Mesendoderm (in vitro differentiated cells): ENCODE results near the gene YIPF5.

Experiments
- DNase-seq: peaks from one replicate; pipeline ENCODE4 v3.0.0; 2013
- H2AK5ac ChIP-seq: 2 replicates; pipeline ENCODE4 v1.6.1; 2013; ENCODE audit warnings: low read length, inconsistent platforms
- H2BK120ac ChIP-seq: 2 replicates; pipeline ENCODE4 v1.6.1; 2013; ENCODE audit warnings: low read depth, mild to moderate bottlenecking, low read length, moderate library complexity, mixed read lengths
- H2BK15ac ChIP-seq: replicated peaks from 2 replicates; pipeline ENCODE4 v1.6.1; 2013; ENCODE audit warnings: low read depth, mild to moderate bottlenecking, moderate library complexity
- H2BK5ac ChIP-seq: 2 replicates; pipeline ENCODE4 v1.6.1; 2013; ENCODE audit warnings: low read length, inconsistent platforms
- H3K18ac ChIP-seq: 2 replicates; pipeline ENCODE4 v1.6.1; 2013; ENCODE audit warnings: mild to moderate bottlenecking, low read length, mixed read lengths
- H3K23ac ChIP-seq: one replicate; pipeline ENCODE4 v1.6.1; 2013; ENCODE audit warnings: low read length
- H3K27ac ChIP-seq: 2 replicates; pipeline ENCODE4 v1.5.1; 2013; ENCODE audit warnings: low read depth, mild to moderate bottlenecking, inconsistent platforms, low read length, moderate library complexity
- H3K27me3 ChIP-seq: 2 replicates; pipeline ENCODE4 v1.6.1; 2013; ENCODE audit warnings: low read length, control low read depth, mild to moderate bottlenecking, inconsistent platforms; ENCODE audit not compliant: insufficient read depth, poor library complexity
- H3K36me3 ChIP-seq: 2 replicates; pipeline ENCODE4 v1.6.1; 2013; ENCODE audit warnings: low read length, inconsistent platforms; ENCODE audit not compliant: control insufficient read depth, insufficient read depth
- H3K4ac ChIP-seq: one replicate; pipeline ENCODE4 v1.6.1; 2013; ENCODE audit warnings: low read depth, mild to moderate bottlenecking, low read length, moderate library complexity
- H3K4me1 ChIP-seq: 2 replicates; pipeline ENCODE4 v1.6.1; 2013; ENCODE audit warnings: low read depth, low read length, inconsistent platforms; ENCODE audit not compliant: control insufficient read depth
- H3K4me2 ChIP-seq: 2 replicates; pipeline ENCODE4 v1.6.1; 2013; ENCODE audit warnings: low read length
- H3K4me3 ChIP-seq: 2 replicates; pipeline ENCODE4 v1.5.1; 2013; ENCODE audit warnings: mild to moderate bottlenecking, low read length
- H3K56ac ChIP-seq: one replicate; pipeline ENCODE4 v1.6.1; 2013; ENCODE audit warnings: low read length
- H3K79me1 ChIP-seq: 2 replicates; pipeline ENCODE4 v1.6.1; 2013; ENCODE audit warnings: low read length, inconsistent platforms
- H3K79me2 ChIP-seq: 2 replicates; pipeline ENCODE4 v1.6.1; 2013; ENCODE audit warnings: mild to moderate bottlenecking, low read length; ENCODE audit not compliant: control insufficient read depth, insufficient read depth
- H3K9ac ChIP-seq: 2 replicates; pipeline ENCODE4 v1.6.1; 2013; ENCODE audit warnings: low read length, inconsistent platforms
- H4K5ac ChIP-seq: one replicate; pipeline ENCODE4 v1.6.1; 2013; ENCODE audit warnings: low read length
- H4K8ac ChIP-seq: one replicate; pipeline ENCODE4 v1.6.1; 2013; ENCODE audit warnings: low read depth, mild to moderate bottlenecking, control low read depth, low read length, moderate library complexity
- WGBS: extraction: QIAGEN DNeasy Blood & Tissue Kit; methylation state at CpG from one replicate; pipeline ENCODE4 v1.1.7; 2013; ENCODE audit warnings: low lambda C conversion rate, missing lambda C conversion rate; ENCODE audit not compliant: insufficient coverage; ENCODE audit errors: extremely low coverage; 5-methylcytosine and 5-hydroxymethylcytosine counted together

YIPF5 gene

DNA sequence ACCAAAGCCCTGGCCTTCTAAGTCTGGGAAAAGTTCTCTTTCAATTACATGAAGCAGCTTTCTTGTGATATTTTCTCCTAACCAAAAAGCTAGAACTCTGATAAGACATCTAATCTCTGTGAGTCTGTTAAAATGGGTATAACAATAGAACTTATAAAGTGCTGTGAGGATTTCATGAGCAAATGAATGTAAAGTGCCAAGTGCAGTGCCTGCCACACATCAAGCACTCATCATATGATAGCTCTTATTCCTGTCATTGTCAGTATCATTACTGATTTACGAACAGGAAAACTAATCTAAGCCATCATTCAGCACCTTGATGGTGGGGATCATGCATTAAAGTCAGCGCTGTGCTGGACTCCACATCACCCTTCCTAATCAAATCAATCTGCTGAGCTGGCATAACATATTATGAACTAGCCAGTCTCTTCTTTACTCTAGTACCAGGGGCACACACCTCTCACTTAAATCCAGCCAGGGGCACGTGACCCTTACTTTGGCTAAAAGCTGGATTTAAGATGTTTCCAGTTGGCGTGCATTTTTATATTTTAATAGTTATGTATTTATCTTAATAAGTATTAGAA lies 37.3 kb downstream of the YIPF5 start:
- Histone ChIP-seq H4K5ac (no peak overlapping the region), H3K9ac (no peak overlapping the region), H3K4me2 (no peak overlapping the region), H3K4me3 (no peak overlapping the region), H4K8ac (no peak overlapping the region), H3K23ac (no peak overlapping the region), H3K36me3 (no peaks in the 10 kb centered on the region), H3K79me2 (no peaks in the 10 kb centered on the region), H2BK15ac (no peak overlapping the region), H2AK5ac (no peak overlapping the region), H3K56ac (no peak overlapping the region), H3K79me1 (no peaks in the 10 kb centered on the region), H2BK5ac (no peak overlapping the region), H3K4ac (no peak overlapping the region), H3K4me1 (no peaks in the 10 kb centered on the region), H3K27ac (no peak overlapping the region), H3K18ac (no peak overlapping the region), H3K27me3 (no peaks in the 10 kb centered on the region), H2BK120ac (no peak overlapping the region)
- no CpG with 5 or more reads among the region's 4 CpGs for WGBS
- DNase-seq = no peak

GRCh38 chr5:144131261-144131660 lies 39.2 kb downstream of the YIPF5 start:
- Histone ChIP-seq H3K4me3 (no peak overlapping the region), H3K27ac (no peak overlapping the region), H2AK5ac (no peak overlapping the region), H3K18ac (no peak overlapping the region), H2BK5ac (no peak overlapping the region), H3K56ac (no peak overlapping the region), H3K36me3 (no peaks in the 10 kb centered on the region), H2BK15ac (no peak overlapping the region), H4K8ac (no peak overlapping the region), H3K9ac (no peak overlapping the region), H3K27me3 (no peaks in the 10 kb centered on the region), H3K23ac (no peak overlapping the region), H2BK120ac (no peak overlapping the region), H3K79me2 (no peaks in the 10 kb centered on the region), H3K4ac (no peak overlapping the region), H4K5ac (no peak overlapping the region), H3K4me2 (no peak overlapping the region), H3K4me1 (no peaks in the 10 kb centered on the region), H3K79me1 (no peaks in the 10 kb centered on the region)
- WGBS = no CpG with 5 or more reads among the region's 4 CpGs
- DNase-seq = no peak

GRCh38 chr5:144130306-144130705 lies 40.2 kb downstream of the YIPF5 start:
- no peaks in the 10 kb centered on the region for H3K27me3 ChIP-seq
- H3K4ac ChIP-seq = no peak overlapping the region
- no peak overlapping the region for H4K8ac ChIP-seq
- H3K79me2 ChIP-seq = no peaks in the 10 kb centered on the region
- H3K4me1 ChIP-seq = peaks cover 2% of the 10 kb centered on the region
- H4K5ac ChIP-seq = no peak overlapping the region
- H2BK5ac ChIP-seq = no peak overlapping the region
- no peak overlapping the region for H2BK15ac ChIP-seq
- WGBS = no CpG with 5 or more reads among the region's 4 CpGs
- no peaks in the 10 kb centered on the region for H3K36me3 ChIP-seq
- no peak overlapping the region for H2BK120ac ChIP-seq
- no peak for DNase-seq
- H3K4me2 ChIP-seq = no peak overlapping the region
- H3K56ac ChIP-seq = no peak overlapping the region
- no peak overlapping the region for H3K9ac ChIP-seq
- H3K79me1 ChIP-seq = no peaks in the 10 kb centered on the region
- H3K4me3 ChIP-seq = no peak overlapping the region
- no peak overlapping the region for H3K27ac ChIP-seq
- no peak overlapping the region for H2AK5ac ChIP-seq
- no peak overlapping the region for H3K18ac ChIP-seq
- no peak overlapping the region for H3K23ac ChIP-seq

DNA sequence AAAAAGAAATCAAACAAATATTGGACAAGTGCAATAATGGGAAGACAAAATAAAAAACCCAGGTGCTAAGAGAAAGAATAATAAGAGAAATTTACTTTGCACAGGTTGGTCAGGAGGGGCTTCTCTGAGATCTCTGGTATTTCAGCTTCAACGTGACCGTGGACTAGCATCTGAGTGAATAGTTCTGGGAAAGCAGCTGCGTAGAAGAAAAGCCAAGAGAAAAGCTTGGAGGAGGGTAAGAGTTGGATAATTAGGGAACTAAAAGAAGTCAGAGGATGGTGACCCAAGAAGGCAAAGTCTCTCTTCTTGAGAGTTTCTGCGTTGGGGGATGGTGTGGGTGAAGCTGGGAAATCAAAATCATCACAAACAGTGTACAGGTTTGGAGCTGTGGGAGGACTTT lies 41.6 kb downstream of the YIPF5 start:
- Histone ChIP-seq H2AK5ac (no peak overlapping the region), H3K27ac (no peak overlapping the region), H3K36me3 (no peaks in the 10 kb centered on the region), H2BK15ac (no peak overlapping the region), H3K23ac (no peak overlapping the region), H3K4me2 (no peak overlapping the region), H4K8ac (no peak overlapping the region), H2BK5ac (no peak overlapping the region), H3K4ac (no peak overlapping the region), H3K79me1 (no peaks in the 10 kb centered on the region), H3K56ac (no peak overlapping the region), H3K4me1 (peaks cover 4% of the 10 kb centered on the region), H3K4me3 (no peak overlapping the region), H3K18ac (no peak overlapping the region), H3K27me3 (no peaks in the 10 kb centered on the region), H3K79me2 (no peaks in the 10 kb centered on the region), H3K9ac (no peak overlapping the region), H4K5ac (no peak overlapping the region), H2BK120ac (no peak overlapping the region)
- no peak for DNase-seq
- no CpG with 5 or more reads among the region's 4 CpGs for WGBS

GRCh38 chr5:144126707-144127106 lies 43.8 kb downstream of the YIPF5 start:
- Histone ChIP-seq H3K9ac (no peak overlapping the region), H4K8ac (no peak overlapping the region), H3K79me1 (no peaks in the 10 kb centered on the region), H3K23ac (no peak overlapping the region), H2BK5ac (no peak overlapping the region), H3K79me2 (no peaks in the 10 kb centered on the region), H3K4me2 (no peak overlapping the region), H2BK15ac (no peak overlapping the region), H3K36me3 (no peaks in the 10 kb centered on the region), H3K4me3 (no peak overlapping the region), H3K27ac (no peak overlapping the region), H3K4me1 (peaks cover 4% of the 10 kb centered on the region), H4K5ac (no peak overlapping the region), H3K56ac (no peak overlapping the region), H3K18ac (no peak overlapping the region), H2AK5ac (no peak overlapping the region), H3K27me3 (no peaks in the 10 kb centered on the region), H2BK120ac (no peak overlapping the region), H3K4ac (no peak overlapping the region)
- no peak for DNase-seq
- no CpG with 5 or more reads among the region's 4 CpGs for WGBS

DNA sequence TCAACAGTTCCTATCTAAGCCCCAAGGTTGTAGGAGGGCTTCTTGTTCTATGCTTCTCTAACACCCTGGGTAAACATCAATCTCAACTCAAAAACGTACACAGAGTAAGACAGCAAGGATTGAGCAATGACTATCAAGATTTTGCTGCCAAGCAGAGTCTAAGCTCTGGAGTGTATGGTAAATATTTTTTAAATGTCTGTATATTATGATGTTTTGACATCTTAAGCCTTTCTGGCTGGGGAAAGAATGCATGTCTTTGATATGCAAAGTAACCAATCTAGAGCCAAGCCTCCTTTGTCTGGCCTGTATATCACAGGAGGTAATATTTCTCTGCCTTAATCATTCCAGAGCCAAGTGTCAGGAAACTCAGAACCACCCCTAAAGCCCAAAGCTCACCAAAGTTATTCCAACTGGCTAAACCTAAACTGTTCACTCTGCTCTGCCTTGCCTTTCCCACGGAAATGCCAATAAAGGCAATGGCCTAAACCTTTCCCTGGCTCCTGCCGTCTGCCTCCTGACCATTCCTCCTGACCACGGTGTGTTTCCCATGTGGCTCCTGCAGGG lies 45.2 kb downstream of the YIPF5 start:
- no peak overlapping the region for H4K5ac ChIP-seq
- no peak overlapping the region for H2BK15ac ChIP-seq
- no peaks in the 10 kb centered on the region for H3K27me3 ChIP-seq
- no peak overlapping the region for H2BK120ac ChIP-seq
- H3K9ac ChIP-seq = no peak overlapping the region
- H3K79me1 ChIP-seq = no peaks in the 10 kb centered on the region
- H3K4me3 ChIP-seq = no peak overlapping the region
- H4K8ac ChIP-seq = no peak overlapping the region
- no peak overlapping the region for H3K23ac ChIP-seq
- no peak overlapping the region for H3K27ac ChIP-seq
- H3K4me1 ChIP-seq = peaks cover 4% of the 10 kb centered on the region
- no CpG with 5 or more reads among the region's 4 CpGs for WGBS
- no peaks in the 10 kb centered on the region for H3K79me2 ChIP-seq
- H3K4ac ChIP-seq = no peak overlapping the region
- no peak overlapping the region for H3K56ac ChIP-seq
- DNase-seq = peak; percentile 25
- no peaks in the 10 kb centered on the region for H3K36me3 ChIP-seq
- H3K18ac ChIP-seq = peak overlapping the region; percentile 29
- no peak overlapping the region for H2AK5ac ChIP-seq
- H3K4me2 ChIP-seq = no peak overlapping the region
- no peak overlapping the region for H2BK5ac ChIP-seq
